GM21825 (cell line): ENCODE data around the gene SPRR3.
"Not testable (repeated sequence)": the region's sequence is repeated elsewhere in the genome, so short reads cannot be mapped to it uniquely, and the experiment has no call there.

Source experiments
- ATAC-seq: cut with Tn5 transposase; IDR thresholded peaks from one replicate; pipeline ENCODE4 v1.9.1; 2021; ENCODE audit warnings: mild to moderate bottlenecking, moderate library complexity; ENCODE audit not compliant: unreplicated experiment

SPRR3 gene

DNA sequence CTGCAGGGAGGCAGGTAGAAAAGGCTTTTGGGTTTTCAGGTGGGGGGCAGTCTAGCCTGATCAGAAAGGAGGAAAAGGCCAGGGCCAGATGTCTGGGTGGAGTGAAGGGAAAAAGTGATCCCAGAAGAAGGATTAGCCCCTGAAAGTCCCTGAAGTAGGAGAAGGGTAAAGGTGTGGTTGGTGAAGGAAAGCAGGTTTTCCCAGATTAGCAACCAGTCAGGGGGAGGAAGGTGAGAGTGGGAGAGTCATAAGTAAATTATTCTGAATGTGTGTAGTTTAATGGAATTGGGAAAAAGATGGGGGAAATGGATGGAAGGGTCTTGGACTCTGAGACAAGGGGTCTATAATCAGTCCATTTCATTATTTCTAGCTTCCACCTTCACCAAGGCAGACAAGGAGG, 18.3 kb upstream of the SPRR3 start:
- ATAC-seq: no peak

DNA sequence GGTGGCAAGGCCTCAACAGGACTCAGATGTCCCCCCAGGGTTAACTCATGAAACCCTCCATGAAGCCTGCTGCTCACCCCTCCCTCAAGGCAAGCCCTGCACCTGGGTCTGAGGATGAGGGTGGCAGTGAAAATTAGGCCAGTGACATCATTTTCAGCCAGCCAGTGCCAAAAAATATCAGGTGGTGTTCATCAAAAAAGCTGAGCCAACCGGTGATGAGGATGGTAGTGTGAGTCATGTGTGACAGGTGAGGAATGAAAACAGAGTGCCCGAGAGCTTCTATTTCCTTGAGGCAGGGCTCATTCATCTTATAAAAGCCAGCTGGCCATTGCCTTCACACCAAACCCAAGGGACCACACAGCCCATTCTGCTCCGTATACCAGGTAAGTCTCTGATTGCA, 17.8 kb upstream of the SPRR3 start, which contains the start of gene SPRR1A:
TSS of gene SPRR1A (plus strand) at position 339 of the 400 bp plus-strand sequence. CDS start 1,150 bp downstream, outside the sequence.
- ATAC-seq: no peak

DNA sequence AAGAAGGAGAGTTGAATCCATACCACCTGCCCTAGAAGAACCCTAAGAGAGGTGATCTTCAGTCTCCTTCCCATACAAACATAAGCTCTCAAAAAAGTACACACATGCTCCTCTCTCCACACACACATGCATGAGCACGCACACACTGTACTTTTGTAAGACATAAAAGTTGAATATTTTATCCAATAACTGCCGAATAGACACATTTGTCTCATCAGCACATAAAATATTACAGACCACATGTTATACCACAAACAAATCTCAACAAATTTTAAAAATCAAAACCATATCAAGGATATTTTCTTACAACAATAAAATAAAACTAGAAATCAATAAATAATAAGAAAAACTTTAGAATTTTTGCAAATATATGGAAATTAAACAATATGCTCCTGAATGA, 15.0 kb upstream of the SPRR3 start:
- no peak for ATAC-seq

- no peak for ATAC-seq
Measured at GRCh38 chr1:152993186-152993585, 8.4 kb upstream of the SPRR3 start.

DNA sequence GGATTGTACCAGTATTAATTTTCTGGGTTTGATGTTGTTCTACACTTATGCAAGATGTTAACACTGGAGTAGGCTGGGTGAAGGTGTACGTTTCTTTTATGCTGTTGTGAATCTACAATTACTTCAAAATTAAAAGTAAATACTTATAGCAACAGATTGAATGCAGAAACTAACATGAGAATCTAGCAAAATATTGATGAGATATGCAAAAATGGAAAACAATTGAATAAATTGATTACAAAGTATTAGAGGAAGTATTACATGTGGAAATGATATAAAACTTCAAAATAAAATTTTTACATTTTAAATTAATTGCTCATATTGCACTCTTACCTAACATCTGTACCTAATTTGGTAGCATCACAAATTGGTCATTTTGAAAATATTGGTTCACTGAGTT, 5.7 kb upstream of the SPRR3 start:
- no peak for ATAC-seq

DNA sequence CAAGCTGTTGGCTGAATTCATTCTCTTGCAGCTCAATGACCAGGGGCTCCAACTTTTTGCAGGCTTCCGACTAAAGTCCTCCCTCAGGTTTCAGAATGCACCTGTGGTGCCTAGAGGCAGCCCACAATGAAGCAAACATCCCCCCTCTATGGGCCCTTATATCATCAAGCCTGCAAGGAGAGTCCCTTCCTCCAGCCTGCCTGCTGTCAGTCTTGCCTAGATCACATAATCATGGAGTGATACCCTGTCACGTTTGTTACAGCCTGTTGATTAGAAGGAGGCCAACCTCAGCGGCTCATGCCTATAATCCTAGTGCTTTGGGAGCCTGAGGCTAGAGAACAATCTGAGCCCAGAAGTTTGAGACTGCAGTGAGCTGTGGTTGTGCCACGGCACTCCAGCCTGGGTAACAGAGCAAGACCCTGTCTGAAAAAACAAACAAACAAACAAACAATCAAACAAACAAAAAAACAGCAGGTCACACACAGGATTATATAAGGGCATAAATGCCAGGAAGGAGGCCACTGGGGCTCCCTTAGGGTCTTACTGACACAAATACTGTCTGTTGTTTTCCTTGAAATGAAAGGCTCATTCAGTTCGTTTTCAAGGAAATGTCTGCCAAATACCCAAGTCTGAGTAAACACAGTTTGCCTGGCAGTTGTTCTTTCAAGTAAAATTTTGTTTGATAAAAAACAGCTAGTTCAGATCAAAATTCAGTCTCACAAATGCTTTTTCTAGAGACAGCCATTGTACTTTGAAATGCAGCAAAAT, 4.7 kb upstream of the SPRR3 start:
- ATAC-seq: no peak

DNA sequence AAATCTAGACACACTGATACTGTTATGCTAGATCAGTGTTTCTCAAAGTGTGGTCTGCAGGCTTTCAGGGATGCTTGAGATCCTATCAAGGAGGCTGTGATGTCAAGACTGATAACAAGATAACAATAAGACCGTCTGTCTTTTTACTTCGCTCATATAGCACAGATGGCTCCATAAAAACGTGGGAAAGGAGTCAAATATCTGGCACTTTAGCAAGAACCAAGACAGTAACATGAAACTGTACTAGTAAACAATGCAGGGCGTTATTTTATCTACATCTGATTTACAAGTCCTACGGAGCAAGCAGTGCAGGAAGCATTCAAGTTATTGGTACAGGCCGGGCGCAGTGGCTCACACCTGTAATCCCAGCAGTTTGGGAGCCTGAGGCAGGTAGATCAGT, 3.6 kb upstream of the SPRR3 start:
- no peak for ATAC-seq

DNA sequence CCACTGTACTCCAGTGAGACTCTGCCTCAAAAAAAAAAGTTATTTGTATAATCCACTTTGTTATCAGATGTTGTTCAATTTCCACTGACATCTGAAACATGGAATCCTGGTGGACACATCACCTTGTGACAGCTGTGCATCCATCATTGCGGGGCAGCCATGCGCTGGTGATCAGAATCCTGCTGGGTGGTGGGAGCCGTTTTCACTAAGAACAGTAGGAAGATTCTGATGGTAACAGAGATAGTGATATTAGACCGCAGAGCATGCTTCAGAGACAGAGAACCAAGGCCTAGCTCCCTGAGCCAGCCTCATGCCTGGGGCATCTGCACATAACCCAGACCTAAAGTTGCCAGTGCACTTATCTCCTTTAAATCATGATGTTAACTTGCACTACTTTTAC, 3.1 kb upstream of the SPRR3 start:
- no peak for ATAC-seq

DNA sequence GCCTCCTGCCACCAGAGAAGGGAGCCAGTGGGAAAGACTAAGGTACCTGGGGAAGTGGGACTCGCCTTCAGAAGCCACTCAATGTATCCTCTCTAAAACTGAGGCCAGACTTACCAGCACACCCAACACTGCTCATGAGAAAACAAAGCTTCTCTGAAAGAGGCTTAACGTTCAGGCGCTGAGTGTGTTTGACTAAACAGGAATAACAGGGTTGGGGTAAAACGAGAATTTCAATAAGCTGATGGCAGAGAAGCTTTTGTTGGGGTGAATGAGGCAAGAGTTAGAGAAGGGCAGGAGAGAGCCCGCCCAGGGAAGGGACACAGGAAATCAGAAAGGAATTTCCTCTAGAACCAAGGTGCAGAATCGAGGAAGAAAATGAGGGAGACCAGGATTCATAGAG, 1.7 kb upstream of the SPRR3 start:
- ATAC-seq: no peak

DNA sequence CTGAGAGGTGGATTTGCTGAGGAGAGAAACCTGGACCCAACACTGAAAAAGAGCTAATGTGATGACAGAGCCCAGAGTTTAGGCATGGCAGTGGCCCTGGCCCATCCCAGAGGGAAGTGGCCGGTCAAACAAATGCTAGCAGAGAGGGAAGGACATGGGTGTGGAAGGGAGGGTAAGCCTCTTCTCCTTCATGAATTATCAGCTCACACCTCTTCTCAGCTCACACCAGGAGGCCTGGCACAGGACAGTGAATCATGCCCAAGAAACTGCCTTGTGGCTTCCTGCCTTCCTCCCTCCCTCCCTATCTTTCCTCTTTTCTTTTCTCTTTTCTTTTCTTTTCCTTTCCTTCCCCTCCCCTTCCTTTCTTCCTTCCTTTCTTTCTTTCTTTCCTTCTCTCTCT, 1.3 kb upstream of the SPRR3 start:
- ATAC-seq: no peak

DNA sequence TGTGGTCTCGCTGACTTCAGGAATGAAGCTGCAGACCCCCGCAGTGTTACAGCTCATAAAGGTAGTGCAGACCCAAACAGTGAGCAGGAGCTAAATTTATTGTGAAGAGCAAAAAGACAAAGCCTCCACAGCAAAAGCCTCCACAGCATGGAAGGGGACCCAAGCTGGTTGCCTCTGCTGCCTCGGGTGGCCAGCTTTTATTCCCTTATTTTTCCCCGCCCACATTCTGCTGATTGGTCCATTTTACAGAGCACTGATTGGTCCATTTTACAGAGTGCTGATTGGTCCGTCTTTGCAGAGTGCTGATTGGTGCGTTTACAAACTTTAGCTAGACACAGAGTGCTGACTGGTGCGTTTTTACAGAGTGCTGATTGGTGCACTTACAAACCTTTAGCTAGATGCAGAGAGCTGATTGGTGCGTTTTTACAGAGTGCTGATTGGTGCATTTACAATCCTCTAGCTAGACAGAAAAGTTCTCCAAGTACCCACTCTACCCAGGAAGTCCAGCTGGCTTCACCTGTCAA, 9.7 kb downstream of the SPRR3 start:
- not testable (repeated sequence) for ATAC-seq

GRCh38 chr1:153021829-153022228, 20.3 kb downstream of the SPRR3 start:
- not testable (repeated sequence) for ATAC-seq

DNA sequence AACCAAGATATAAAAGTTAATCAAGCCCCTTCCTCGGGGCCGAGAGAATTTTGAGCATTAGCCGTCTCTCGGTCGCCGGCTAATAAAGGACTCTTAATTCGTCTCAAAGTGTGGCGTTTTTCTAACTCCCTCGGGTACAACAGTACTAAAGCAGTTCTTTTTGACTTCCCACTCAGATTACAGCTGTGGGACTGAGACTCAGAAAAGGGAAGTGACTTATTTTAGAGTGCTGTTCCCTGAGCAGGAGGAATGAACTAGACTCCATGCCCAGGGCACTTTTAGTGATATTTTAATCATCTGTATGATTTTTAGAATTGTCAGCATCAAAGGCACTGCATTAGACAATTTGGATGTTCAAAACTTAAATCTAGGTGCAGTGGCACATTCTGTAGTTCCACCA, 20.8 kb downstream of the SPRR3 start:
- ATAC-seq: not testable (repeated sequence)

DNA sequence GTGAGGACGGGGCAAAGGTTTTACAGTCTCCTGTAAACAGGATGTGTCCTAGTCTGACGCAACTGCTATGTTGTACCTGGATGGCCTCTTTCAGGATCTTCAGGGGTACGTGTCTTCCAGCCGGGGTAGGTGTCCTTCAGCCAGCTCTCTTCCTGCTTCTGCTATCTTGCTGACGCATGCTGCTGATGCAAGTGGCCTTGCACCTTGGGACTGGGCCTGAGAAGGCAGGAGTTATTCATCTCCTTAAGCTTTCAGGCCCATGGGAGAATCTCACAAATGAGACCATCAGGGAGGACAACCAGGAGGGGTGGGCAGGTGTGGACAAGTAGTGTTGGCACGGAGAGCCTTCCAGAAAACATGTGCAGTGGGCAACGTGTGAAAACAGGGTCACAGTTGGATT, 21.6 kb downstream of the SPRR3 start:
- no peak for ATAC-seq

- ATAC-seq: no peak
Measured at GRCh38 chr1:153024413-153024812, 22.9 kb downstream of the SPRR3 start.

GRCh38 chr1:153025797-153026196, 24.2 kb downstream of the SPRR3 start:
- ATAC-seq: no peak

DNA sequence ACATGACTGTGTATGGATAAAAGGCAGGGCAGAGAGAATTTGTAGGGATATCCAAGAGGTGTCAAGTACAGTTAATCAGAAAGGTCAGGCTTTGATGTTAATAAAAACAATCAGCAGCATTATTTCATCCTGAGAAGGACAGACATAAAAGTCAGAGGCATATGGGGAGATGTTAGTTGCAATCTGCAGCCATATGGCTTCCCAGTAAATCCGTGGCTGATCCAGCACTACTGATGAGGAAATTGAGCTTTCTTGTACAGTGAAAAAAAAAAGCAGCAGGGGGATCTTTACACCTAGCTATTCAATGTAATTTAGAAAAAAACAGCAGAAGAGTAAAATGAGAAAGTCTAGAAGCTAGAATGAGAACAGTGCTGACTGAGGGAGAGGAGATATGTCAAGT, 27.2 kb downstream of the SPRR3 start:
- no peak for ATAC-seq

DNA sequence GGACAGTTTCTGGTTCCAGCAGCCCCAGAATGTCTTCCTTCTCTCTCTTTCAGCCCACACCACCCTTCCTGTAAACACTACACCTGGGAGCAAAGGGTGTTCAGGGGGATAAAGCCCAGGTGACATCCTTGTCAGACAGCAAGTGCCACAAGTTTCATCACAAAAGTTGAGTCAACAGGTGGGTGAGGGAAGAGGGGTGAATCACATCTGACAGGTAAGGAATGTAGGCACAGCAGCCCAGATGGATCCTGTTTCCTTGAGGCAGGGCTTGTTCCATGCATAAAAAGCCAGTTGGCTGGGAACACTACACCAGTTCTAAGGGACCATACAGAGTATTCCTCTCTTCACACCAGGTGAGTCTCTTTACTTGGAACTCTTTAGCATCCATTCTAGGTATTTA, 29.3 kb downstream of the SPRR3 start, which contains the start of gene SPRR1B:
TSS of gene SPRR1B (plus strand) at position 309 of the 400 bp plus-strand sequence. CDS start 1,143 bp downstream, outside the sequence.
- ATAC-seq: no peak

- ATAC-seq: no peak
Measured at GRCh38 chr1:153032073-153032472, 30.5 kb downstream of the SPRR3 start.

DNA sequence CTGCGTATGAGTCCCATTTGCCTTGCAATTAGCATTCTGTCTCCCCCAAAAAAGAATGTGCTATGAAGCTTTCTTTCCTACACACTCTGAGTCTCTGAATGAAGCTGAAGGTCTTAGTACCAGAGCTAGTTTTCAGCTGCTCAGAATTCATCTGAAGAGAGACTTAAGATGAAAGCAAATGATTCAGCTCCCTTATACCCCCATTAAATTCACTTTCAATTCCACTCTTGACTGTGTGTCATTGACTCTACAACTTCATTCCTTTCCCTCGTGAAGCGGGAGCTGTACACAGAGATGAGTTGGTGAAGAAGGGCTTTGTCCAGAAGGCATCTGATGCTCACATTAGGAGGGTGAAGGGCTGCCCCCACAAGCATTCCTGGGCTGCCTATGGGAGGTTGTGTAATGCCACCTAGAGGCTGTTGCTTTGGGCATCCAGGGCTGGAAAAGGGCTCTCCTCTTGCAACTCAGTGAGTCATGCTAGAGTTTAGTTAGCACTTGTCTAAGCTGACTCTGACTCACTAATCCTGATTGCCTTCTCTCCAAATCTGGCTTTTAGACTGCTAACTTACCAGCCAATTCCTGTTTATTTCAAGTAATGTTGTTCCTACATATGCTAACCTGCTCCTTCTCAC, 31.2 kb downstream of the SPRR3 start:
- ATAC-seq: no peak

GRCh38 chr1:153035211-153035610, 33.7 kb downstream of the SPRR3 start:
- ATAC-seq: no peak

GRCh38 chr1:153040950-153041631, 39.5 kb downstream of the SPRR3 start, which contains the start of gene SPRR2D:
Gene SPRR2D, minus strand, starts transcription at chr1:153041120. Its CDS starts 774 bp downstream, at chr1:153040346.
- no peak for ATAC-seq
